DMS 273 treated with DMSO at 0.1 percent for 48 hours (cell line): Measurements from ENCODE around the gene UNC5B.

Experiments
- DNase-seq: peaks from one replicate; lab custom pipeline; 2025; lab: John Stamatoyannopoulos, UW

The UNC5B gene

DNA sequence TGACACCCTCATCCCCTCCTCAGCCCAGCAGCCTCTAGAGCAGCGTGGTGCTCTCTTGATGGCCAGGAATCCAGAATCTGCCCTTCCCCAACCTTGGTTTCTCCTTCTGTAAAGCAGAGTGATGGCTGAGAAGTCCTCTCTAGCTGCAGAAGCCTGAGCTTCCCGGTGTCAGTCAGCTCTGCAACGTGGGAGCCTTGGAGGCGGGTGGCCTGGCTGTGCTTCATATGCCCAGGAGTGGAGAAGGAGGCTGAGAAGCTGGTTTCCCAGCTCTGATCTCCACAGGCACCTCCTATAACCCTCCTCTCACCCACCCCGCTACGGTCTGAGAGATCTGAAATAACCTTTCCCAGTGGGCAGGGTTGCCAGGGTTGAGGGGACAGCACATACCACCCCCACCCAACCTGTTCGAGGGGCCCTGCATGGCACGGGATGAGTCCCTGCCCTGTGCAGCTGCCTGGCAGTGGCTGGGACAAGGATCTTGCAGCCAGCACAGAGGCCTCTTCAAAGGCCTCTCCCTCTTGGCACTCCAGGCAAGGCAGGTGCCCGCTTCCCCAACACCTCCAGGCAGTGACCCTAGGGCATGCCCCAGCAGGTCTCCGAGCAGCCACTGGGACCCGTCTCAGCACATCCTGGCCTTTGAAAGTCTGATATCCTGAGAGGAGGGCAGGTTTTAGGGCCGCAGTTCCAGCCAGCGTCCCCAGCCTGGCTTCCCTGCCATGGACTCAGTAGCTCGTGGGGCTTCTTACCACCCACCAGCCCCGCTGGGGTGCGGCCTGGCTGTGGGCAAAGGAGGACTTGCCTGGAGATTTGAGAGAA, 88.4 kb downstream of the UNC5B start:
- no peak for DNase-seq

DNA sequence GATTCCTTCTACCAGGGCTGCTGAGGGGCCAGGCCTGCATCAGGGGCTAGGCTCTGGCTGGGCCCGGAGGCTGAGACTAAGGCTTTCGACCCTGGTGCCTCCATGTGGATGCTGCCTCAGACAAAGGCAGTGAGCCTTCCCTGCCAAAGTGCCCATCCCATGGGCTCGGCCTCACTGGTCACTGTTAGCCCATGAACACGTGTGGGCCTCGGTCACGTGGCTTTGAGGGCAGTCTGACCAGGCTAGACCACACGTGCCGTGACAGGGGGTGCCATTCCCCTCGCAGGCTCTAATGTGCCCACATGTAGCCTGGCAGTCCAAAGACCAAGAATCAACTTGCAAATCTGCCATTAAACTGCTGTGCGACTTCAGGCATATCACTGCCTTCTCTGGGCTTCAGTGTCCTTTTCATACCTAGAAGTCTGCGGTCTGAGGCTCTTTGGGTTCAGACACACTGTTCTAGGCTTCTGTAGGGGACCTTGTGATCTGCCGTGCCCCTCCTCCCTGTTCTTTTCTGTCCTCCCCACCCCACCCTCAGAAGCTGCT, 89.1 kb downstream of the UNC5B start:
- no peak for DNase-seq

DNA sequence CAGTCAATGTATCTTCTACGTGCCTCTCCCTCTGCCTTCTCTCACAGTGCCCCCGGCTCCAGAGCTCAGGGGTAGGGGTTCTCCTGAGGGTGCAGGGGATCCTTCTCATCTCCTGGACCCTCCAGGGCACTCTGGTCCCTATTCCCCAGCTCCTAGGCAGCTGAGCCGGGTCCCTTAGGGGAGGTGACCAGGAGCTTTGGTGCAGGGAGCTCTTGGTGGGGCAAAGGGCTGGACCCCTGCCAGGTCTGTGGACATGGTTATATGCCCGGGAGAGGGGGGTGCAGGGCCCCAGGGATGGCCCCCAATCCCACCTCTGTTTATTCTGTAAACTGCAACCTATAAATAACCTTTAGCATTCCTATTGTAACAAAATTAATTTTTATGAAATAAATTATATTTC, 90.1 kb downstream of the UNC5B start:
- DNase-seq = no peak

- DNase-seq = peak; percentile 39
These were observed 90.7 kb downstream of the UNC5B start for GRCh38 chr10:71302874-71303568.

GRCh38 chr10:71303569-71303907, 91.2 kb downstream of the UNC5B start:
- DNase-seq = no peak

DNA sequence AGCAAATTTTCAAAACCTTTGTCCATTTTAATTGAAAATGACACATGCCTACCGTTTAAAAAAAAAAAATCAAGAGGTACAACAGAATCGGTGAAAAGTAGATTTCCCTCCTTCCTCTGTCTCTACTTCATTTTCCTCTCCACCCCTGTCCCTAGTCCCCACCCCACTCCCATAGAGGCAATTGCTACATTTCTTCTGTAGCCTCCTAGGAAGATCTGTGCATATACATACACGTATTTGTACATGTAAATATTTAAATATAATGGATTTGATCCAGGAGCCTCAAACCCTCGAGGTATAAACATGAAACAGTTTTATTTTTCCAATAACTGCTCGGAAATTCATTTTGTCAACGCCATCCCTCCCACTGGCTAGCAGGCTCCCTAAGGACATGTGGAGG, 92.5 kb downstream of the UNC5B start:
- no peak for DNase-seq

DNA sequence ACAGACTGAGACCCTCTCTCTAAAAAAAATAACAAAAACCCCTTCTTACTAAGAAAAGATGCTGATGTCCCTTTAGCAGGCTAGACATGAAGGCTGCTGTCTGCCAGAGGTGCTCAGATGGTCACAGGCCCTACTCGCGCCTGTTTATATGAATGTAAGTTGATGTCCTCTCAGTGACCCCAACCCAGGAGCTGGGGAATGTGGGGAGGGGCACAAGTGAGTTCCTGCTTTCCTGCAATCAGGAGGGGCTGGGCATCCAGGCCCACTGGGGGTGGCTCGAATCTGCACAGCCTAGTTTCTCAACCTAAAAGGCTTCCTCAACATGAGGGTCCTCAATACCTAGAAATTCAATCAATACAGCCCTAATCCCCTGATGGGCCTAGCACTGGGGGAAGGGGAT, 94.6 kb downstream of the UNC5B start:
- DNase-seq = no peak

DNA sequence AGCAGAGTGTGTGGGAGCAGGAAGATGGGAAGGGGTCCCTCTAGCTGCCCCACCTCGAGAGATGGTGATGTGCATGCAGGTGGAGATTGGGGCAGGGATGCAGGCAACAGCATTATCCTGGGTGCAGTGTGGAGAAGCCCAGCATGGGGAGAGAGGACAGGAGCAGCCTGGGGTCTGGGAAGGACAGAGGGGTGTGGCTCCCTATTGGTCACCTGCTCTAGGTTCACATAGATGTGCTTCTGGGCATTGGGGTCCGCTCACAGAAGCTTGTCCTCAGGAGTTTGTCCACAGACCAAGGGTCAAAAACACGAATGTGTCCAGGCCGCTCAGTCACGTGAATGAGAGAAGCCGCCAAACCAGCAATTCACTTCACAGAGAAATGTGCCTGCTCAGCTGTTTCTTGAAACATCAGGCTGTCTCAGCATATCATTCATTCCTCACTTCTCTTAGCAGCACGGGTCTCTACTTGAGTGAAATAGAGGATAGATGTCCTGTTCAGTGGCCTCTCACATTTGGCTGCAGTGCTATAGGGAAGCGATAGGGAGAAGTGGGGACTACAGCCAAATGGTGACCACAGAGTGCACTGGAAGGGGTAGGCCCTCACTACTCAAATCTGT, 95.2 kb downstream of the UNC5B start:
- no peak for DNase-seq

DNA sequence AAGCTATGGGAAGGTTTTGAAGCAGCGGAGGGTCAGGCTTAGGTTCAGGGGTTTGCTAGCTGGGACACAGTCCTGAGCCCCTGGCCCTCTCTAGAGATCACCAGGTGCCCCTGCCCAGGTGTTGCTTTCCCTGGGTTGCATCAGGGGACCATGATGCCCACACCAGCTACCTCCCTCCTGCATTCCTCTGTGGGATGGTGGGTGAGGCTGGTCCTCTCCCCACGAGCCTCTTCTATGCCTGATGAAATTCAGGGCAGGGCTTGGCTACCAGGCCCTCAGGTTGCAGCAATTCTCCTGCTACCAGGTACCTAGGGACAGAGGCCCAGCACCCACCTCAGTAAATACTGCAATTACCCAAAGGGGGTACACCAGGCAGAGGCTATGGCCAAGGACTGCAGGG, 95.9 kb downstream of the UNC5B start:
- DNase-seq = no peak

DNA sequence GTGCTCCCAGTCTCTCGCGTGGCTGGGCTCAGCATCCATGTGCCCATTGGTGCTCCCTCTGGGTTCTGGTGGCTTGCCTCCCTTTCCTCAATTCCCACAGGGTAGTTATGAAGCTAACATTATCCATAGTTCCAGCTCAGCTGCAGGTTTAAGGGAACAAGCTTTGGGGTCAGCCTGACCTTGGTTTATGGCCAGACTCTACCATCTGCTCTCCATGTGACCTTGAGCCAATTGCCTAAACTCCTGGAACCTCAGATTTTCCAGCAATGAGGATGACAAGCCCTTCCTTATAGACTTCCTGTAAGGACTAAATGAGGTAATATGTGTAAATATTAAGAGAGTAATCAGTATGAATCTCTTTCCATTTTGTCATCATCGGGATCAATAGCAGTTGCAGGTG, 96.6 kb downstream of the UNC5B start:
- DNase-seq = no peak

DNA sequence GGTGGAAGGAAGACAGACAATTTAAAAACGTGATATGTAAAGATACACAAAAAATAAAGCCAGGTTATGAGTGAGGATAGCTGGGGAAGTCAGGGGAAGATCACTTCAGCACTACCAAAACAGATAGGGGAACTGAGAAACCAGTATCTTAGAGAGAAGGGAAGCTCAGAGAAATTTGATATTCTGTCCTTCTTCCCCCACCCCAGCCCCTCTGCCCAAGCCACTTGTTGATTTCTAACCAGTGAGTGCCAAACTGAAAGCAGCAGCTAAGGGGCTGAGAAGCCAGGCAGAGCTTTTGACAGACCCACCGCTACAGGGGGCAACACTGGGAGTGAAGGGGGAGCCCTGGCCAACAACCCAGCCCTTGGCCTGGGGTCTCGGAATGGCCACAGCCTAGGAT, 97.5 kb downstream of the UNC5B start:
- DNase-seq = no peak

DNA sequence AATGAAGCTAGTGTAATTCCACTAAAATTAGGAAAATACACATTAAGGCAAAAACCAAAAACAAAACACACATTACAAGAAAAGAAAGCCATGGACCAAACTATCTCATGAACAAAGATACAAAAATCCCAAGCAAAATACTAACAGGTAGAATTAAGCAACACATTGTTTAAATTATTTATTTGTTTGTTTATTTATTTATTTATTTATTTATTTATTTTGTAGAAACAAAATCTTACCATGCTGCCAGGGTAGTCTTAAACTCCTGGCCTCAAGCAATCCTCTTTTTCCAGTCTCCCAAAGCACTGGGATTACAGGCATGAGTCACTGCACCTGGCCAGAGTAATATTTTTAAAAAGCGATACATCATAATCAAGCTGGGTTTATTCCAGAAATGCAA, 99.8 kb downstream of the UNC5B start:
- no peak for DNase-seq

- peak; percentile 86 for DNase-seq
These were observed 100.7 kb downstream of the UNC5B start for GRCh38 chr10:71312811-71313789.

GRCh38 chr10:71314028-71314693, 101.8 kb downstream of the UNC5B start:
- no peak for DNase-seq

DNA sequence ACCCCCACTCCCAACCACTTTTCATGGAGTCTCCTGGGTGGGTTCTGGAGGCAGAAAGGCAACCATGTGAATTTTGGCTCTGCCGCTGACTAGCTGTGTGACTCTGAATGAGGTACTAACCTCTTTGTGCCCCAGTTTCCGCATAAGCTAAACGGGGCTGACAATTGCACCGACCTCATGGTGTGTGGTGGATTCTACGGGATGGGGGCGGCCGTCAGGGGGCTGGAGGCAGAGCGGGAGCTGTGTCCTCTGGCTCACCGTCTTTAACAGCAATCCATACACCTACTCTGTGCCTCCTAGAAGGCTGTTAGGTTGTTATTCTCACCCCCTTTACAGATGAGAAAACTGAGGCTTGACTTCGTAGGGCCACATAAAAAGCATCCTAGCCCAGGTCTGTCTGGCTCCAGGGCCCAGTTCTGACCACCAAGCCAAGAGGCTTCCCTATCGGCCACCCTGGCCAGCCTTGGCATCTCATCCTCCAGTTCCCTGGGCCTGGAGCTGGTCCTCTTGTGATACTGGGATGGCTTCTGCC, 102.4 kb downstream of the UNC5B start:
- DNase-seq = no peak

DNA sequence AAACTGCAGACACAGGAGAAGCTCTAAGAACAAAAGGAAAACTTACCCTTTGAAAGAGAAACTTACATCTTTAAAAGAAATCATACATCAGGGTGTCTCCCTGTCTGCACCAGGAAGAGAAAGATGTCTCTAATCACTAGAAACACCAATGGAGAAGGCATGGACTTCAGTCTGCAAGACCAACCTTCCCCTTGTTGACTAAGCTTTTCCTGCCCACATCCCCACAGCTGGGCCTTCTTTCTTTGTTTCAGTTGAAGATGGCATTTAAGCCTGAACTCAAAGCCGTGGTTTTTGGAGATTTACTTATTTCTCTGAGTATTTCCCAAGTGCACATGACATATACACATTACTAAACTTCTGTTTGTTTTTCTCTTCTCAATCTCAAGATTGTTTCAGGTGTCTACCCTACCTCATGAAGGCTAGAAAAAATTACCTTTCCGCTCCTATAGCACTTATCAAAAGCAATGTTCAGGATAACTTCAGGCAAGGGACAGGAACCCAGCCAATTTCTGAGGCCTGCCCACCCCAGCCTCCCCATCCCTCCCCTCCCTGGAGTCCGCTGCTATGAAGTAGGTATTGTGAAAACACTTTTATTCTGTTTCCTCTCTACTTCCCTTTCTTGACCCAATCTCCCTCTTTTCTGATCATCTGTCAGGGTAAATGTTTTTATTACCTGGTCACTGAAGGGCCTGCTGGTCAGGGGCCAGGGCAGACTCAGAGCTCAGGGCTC, 103.9 kb downstream of the UNC5B start:
- no peak for DNase-seq

DNA sequence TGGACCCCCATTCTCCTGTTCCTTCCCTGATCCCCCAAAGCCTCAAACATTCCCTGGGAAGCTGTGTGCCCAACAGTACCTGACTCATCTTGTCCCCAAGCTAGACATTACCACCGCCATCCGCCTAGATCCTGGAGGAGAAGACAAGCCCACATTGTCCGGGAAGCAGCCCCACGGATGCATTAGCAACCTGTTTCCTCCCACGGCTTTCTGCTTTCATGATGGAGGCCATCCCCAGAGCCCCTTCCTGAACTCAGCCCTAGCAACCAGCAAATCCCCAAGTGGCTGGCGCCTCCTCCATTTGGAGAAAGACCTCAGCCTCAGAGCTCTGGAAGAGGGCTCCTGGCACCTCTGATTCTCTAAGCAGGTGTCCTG, 104.4 kb downstream of the UNC5B start:
- DNase-seq = no peak

DNA sequence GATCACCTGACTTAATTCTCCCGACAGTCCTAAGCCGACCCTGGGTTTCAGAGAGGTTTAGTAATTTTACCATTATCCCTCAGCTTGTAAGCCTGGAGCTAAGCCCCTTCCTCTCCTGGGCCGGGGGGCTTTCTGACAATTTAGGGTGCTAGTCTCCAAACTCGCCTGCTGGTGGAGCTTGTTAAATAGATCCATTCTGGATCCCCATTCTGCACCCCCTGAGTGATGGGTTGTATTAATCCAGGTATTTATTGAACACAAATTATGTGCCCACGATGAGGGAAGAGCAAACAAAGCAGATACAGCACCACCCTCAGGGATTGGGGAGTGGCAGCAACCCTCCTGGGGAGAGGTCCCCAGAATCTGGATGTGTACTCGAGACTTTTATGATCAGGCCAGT, 105.4 kb downstream of the UNC5B start:
- DNase-seq = no peak

DNA sequence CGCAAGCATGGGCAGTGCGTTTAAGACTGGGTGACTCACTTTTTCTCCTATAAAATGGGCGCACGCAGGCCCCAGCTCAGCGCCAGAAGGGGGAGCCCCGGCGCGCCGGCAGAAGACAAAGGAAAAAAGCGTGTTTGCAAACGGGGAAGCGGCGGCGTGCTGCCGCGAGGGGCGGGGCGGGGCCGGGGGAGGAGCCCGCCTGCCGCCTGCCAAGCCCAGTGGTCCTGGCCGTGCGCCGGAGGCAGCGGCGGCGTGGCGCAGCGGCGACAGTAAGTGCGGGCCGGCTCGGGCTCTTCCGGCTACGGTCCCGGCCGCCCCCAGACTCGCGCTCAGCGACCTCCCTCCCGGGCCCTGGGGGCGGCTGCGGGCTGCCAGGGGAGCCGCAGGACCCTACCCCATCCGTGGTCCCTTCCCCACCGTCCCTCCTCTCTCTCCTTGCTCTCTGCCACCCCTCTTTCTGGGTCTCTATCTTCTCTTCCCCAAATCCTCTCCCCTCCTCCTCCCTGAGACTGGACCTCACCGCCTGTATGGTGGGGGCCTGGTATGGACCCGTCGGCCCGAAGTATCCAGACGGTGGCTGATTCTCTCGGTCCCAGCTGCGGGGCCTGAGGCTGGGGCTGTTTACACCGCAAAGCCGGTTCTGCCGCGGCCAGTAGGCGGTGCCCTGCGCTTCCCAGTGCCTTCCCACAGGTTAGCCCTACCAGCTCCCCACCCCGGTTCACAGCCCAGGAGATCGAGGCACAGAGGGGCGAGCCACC, 106.9 kb downstream of the UNC5B start, which contains the start of gene SLC29A3:
TSS of gene SLC29A3 (plus strand) at position 218 of the 758 bp plus-strand sequence. CDS start at position 269, 51 bp downstream.
- peak; percentile 25 for DNase-seq
